H9 (cell line): ENCODE data around the gene SH3BGRL3. TPM values are rescaled to one million over a fixed set of nuclear protein-coding genes. Genes with fewer than 3 reads are reported as not detected.
A peak's percentile ranks its signal among the peaks of the same experiment; 100 is the strongest.

ENCODE experiments used
- DNase-seq: peaks from one replicate; pipeline ENCODE4 v3.0.0-alpha.2; 2017
- H2AFZ ChIP-seq: one replicate; pipeline ENCODE4 v1.6.1; 2013; ENCODE audit warnings: mild to moderate bottlenecking, low read length, control low read depth, moderate library complexity
- H2AK5ac ChIP-seq: 2 replicates; pipeline ENCODE4 v1.6.1; 2013; ENCODE audit warnings: low read length, control low read depth, mixed read lengths; ENCODE audit not compliant: insufficient read length
- H2BK120ac ChIP-seq: one replicate; pipeline ENCODE4 v1.6.1; 2013; ENCODE audit warnings: low read depth, mild to moderate bottlenecking, low read length, control low read depth, inconsistent platforms; ENCODE audit not compliant: poor library complexity, severe bottlenecking
- H2BK12ac ChIP-seq: 2 replicates; pipeline ENCODE4 v1.6.1; 2013; ENCODE audit warnings: low read length, control low read depth, mixed read lengths, low read depth; ENCODE audit not compliant: insufficient read length
- H2BK15ac ChIP-seq: 2 replicates; pipeline ENCODE4 v1.6.1; 2013; ENCODE audit warnings: low read depth, low read length, control low read depth
- H2BK20ac ChIP-seq: one replicate; pipeline ENCODE4 v1.6.1; 2013; ENCODE audit warnings: low read depth, mild to moderate bottlenecking, low read length, control low read depth, inconsistent platforms; ENCODE audit not compliant: poor library complexity, severe bottlenecking
- H2BK5ac ChIP-seq: 2 replicates; pipeline ENCODE4 v1.6.1; 2013; ENCODE audit warnings: low read length, control low read depth, mixed read lengths; ENCODE audit not compliant: insufficient read length
- H3K14ac ChIP-seq: 2 replicates; pipeline ENCODE4 v1.6.1; 2013; ENCODE audit warnings: low read length, control low read depth; ENCODE audit not compliant: insufficient read depth
- H3K18ac ChIP-seq: 2 replicates; pipeline ENCODE4 v1.6.1; 2013; ENCODE audit warnings: low read depth, mild to moderate bottlenecking, mixed read lengths, low read length, control low read depth; ENCODE audit not compliant: insufficient read length
- H3K23ac ChIP-seq: 2 replicates; pipeline ENCODE4 v1.6.1; 2013; ENCODE audit warnings: low read length, control low read depth, mixed read lengths, low read depth; ENCODE audit not compliant: insufficient read length
- H3K23me2 ChIP-seq: 2 replicates; pipeline ENCODE4 v1.6.1; 2013; ENCODE audit warnings: low read depth, mild to moderate bottlenecking, mixed read lengths, low read length, control low read depth; ENCODE audit not compliant: insufficient read length, poor library complexity, severe bottlenecking
- H3K27ac ChIP-seq: 2 replicates; pipeline ENCODE4 v1.5.1; 2013; ENCODE audit warnings: low read length, control low read depth, mixed read lengths, low read depth; ENCODE audit not compliant: insufficient read length
- H3K27me3 ChIP-seq: 2 replicates; pipeline ENCODE4 v1.6.1; 2013; ENCODE audit warnings: low read length, control low read depth, inconsistent platforms; ENCODE audit not compliant: insufficient read depth
- H3K4ac ChIP-seq: 2 replicates; pipeline ENCODE4 v1.6.1; 2013; ENCODE audit warnings: low read depth, mild to moderate bottlenecking, control low read depth, inconsistent platforms, low read length, moderate library complexity
- H3K4me1 ChIP-seq: 2 replicates; pipeline ENCODE4 v1.6.1; 2013; ENCODE audit warnings: low read length, control low read depth, inconsistent platforms; ENCODE audit not compliant: insufficient read depth
- H3K4me2 ChIP-seq: 2 replicates; pipeline ENCODE4 v1.6.1; 2013; ENCODE audit warnings: low read length, control low read depth, mixed read lengths; ENCODE audit not compliant: insufficient read length, insufficient read depth
- H3K56ac ChIP-seq: 2 replicates; pipeline ENCODE4 v1.6.1; 2013; ENCODE audit warnings: low read depth, mild to moderate bottlenecking, mixed read lengths, low read length, control low read depth; ENCODE audit not compliant: insufficient read length
- H3K79me1 ChIP-seq: 2 replicates; pipeline ENCODE4 v1.6.1; 2013; ENCODE audit warnings: low read depth, mild to moderate bottlenecking, moderate library complexity, low read length, control low read depth, inconsistent platforms; ENCODE audit not compliant: insufficient read depth, poor library complexity, severe bottlenecking
- H3K79me2 ChIP-seq: 2 replicates; pipeline ENCODE4 v1.6.1; 2013; ENCODE audit warnings: low read length, control low read depth, inconsistent platforms; ENCODE audit not compliant: insufficient read depth
- H3K9ac ChIP-seq: 2 replicates; pipeline ENCODE4 v1.6.1; 2013; ENCODE audit warnings: low read length, control low read depth, mixed read lengths; ENCODE audit not compliant: insufficient read length; ENCODE audit errors: extremely low read depth
- H3K9me3 ChIP-seq: one replicate; pipeline ENCODE4 v1.6.1; 2013; ENCODE audit warnings: low read depth, low read length, inconsistent platforms; ENCODE audit not compliant: control insufficient read depth
- H3T11ph ChIP-seq: one replicate; pipeline ENCODE4 v1.6.1; 2013; ENCODE audit warnings: mild to moderate bottlenecking, low read length, control low read depth, inconsistent platforms
- H4K20me1 ChIP-seq: one replicate; pipeline ENCODE4 v1.6.1; 2013; ENCODE audit not compliant: control insufficient read depth, insufficient read length, insufficient read depth
- H4K5ac ChIP-seq: 2 replicates; pipeline ENCODE4 v1.6.1; 2013; ENCODE audit warnings: low read depth, mild to moderate bottlenecking, mixed read lengths, low read length, control low read depth; ENCODE audit not compliant: insufficient read length
- H4K8ac ChIP-seq: replicated peaks from 2 replicates; pipeline ENCODE4 v1.6.1; 2013; ENCODE audit warnings: low read length, control low read depth, mixed read lengths, low read depth; ENCODE audit not compliant: insufficient read length
- H4K91ac ChIP-seq: 2 replicates; pipeline ENCODE4 v1.6.1; 2013; ENCODE audit warnings: low read depth, mild to moderate bottlenecking, moderate library complexity, mixed read lengths, low read length, control low read depth; ENCODE audit not compliant: insufficient read length
- H3K27ac Mint-ChIP-seq, 3 experiments: 2 replicates in 2 of 3; 3 replicates in 1 of 3; pipeline ENCODE4 v1.8.0; 2020 to 2021; ENCODE audit warnings: mixed read lengths in 3 of 3, mild to moderate bottlenecking in 1 of 3, moderate library complexity in 1 of 3
- H3K27me3 Mint-ChIP-seq: 2 replicates; pipeline ENCODE4 v1.8.0; 2021; ENCODE audit warnings: low read depth, mild to moderate bottlenecking, moderate library complexity, mixed read lengths
- H3K36me3 Mint-ChIP-seq, 3 experiments: 2 replicates in 2 of 3; 3 replicates in 1 of 3; pipeline ENCODE4 v1.8.0; 2020 to 2021; ENCODE audit warnings: low read depth in 3 of 3, mixed read lengths in 3 of 3; ENCODE audit not compliant: insufficient read depth in 1 of 3
- H3K4me1 Mint-ChIP-seq, 2 experiments: 2 replicates each; pipeline ENCODE4 v1.8.0; 2020; ENCODE audit warnings: mixed read lengths in 2 of 2
- H3K4me3 Mint-ChIP-seq, 2 experiments: 2 replicates in 1 of 2; 3 replicates in 1 of 2; pipeline ENCODE4 v1.8.0; 2020 to 2021; ENCODE audit warnings: mild to moderate bottlenecking in 2 of 2, mixed read lengths in 2 of 2, moderate library complexity in 1 of 2
- H3K9me3 Mint-ChIP-seq, 2 experiments: 2 replicates in 1 of 2; 3 replicates in 1 of 2; pipeline ENCODE4 v1.8.0; 2020; ENCODE audit warnings: mild to moderate bottlenecking in 2 of 2, mixed read lengths in 2 of 2, moderate library complexity in 1 of 2
- WGBS: extraction: QIAGEN DNeasy Blood & Tissue Kit; methylation state at CpG from one replicate; pipeline ENCODE4 v1.1.7; 2013; ENCODE audit warnings: missing lambda C conversion rate, low lambda C conversion rate, mixed read lengths; ENCODE audit not compliant: insufficient read length; ENCODE audit errors: extremely low coverage; 5-methylcytosine and 5-hydroxymethylcytosine counted together
- total RNA-seq: library from RNA; stranded (reverse); gene quantifications from 2 replicates; pipeline ENCODE4 v1.2.1, GENCODE V29; 2021
- TF ChIP-seq, protein P1 (sequence below): fragments of 200-600 bp; sonication (generic); conservative IDR thresholded peaks from 3 replicates; pipeline ENCODE4 v1.8.0; 2021; ENCODE audit warnings: antibody characterized with exemption, mild to moderate bottlenecking

SH3BGRL3 gene
- total RNA-seq, 1 experiment from 2014 or later: 86.3 TPM

DNA sequence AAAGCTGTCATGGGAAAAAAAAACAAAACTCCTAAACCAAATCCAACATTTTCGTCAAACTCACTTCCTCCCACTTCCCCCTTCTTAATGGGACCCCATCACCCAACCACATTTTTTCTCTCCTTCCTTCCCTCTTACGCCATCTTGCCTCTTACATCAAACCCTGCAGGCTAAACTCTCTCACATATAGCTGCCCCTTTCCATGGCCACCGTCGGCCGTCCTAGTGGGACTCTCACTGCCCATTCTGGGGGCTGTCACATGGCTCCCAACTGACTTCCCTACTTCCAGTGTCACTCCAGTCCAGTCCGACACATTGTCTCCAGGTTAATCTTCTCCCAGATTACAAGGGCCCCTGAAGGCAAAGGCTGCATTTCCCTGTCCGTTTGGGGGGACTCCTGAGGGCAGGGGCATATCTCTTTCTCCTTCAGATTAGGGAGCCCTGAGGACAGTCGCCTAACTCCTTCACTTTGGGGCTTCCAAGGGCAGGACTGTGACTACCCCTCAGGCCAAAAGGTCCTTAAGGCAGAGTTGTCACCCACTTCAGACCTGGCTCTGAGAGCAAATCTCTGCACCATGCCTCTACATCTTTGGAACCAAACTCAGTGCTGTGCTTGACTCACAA, 25.9 kb downstream of the SH3BGRL3 start:
- H4K20me1 ChIP-seq: no peaks in the 10 kb centered on the region
- no peak overlapping the region for H3K27ac ChIP-seq
- H2BK12ac ChIP-seq: no peak overlapping the region
- Mint-ChIP-seq H3K4me1 (peaks cover 16 to 17% of the 10 kb centered on the region in 2 experiments), H3K27ac (peak overlapping the region; percentile 21 to 98 (median 96); a peak in 6 of 7 replicates), H3K4me3 (peak overlapping the region; percentile 98 to 99), H3K36me3 (no peaks in the 10 kb centered on the region), H3K9me3 (no peaks in the 10 kb centered on the region), H3K27me3 (no peaks in the 10 kb centered on the region)
- WGBS: 100% methylated on average over 2 of the region's 8 CpGs
- H2AK5ac ChIP-seq: no peak overlapping the region
- no peaks in the 10 kb centered on the region for H3K79me1 ChIP-seq
- H3K14ac ChIP-seq: no peak overlapping the region
- no peak overlapping the region for H3T11ph ChIP-seq
- H3K9ac ChIP-seq: peak overlapping the region; percentile 41
- H2BK5ac ChIP-seq: no peak overlapping the region
- 0 out of 2 replicates have a peak, but pooled peaks cover 3% of the 10 kb centered on the region for H3K4me1 ChIP-seq
- no peaks in the 10 kb centered on the region for H3K79me2 ChIP-seq
- no peak overlapping the region for H3K4ac ChIP-seq
- H3K56ac ChIP-seq: no peak overlapping the region
- H3K9me3 ChIP-seq: no peaks in the 10 kb centered on the region
- H3K23me2 ChIP-seq: peaks cover 3% of the 10 kb centered on the region
- H3K18ac ChIP-seq: no peak overlapping the region
- no peak overlapping the region for H4K8ac ChIP-seq
- no peak overlapping the region for H4K5ac ChIP-seq
- H3K23ac ChIP-seq: no peak overlapping the region
- H2BK20ac ChIP-seq: no peak overlapping the region
- DNase-seq: no peak
- peak overlapping the region; percentile 77 for H3K4me2 ChIP-seq
- H2BK120ac ChIP-seq: no peak overlapping the region
- H2AFZ ChIP-seq: no peak overlapping the region
- no peak overlapping the region for H2BK15ac ChIP-seq
- TF ChIP-seq, protein P1, sequence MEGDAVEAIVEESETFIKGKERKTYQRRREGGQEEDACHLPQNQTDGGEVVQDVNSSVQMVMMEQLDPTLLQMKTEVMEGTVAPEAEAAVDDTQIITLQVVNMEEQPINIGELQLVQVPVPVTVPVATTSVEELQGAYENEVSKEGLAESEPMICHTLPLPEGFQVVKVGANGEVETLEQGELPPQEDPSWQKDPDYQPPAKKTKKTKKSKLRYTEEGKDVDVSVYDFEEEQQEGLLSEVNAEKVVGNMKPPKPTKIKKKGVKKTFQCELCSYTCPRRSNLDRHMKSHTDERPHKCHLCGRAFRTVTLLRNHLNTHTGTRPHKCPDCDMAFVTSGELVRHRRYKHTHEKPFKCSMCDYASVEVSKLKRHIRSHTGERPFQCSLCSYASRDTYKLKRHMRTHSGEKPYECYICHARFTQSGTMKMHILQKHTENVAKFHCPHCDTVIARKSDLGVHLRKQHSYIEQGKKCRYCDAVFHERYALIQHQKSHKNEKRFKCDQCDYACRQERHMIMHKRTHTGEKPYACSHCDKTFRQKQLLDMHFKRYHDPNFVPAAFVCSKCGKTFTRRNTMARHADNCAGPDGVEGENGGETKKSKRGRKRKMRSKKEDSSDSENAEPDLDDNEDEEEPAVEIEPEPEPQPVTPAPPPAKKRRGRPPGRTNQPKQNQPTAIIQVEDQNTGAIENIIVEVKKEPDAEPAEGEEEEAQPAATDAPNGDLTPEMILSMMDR: no peak
- no peaks in the 10 kb centered on the region for H3K27me3 ChIP-seq
- H4K91ac ChIP-seq: no peak overlapping the region
